Activated T-cell treated with anti-CD3 and anti-CD28 coated beads for 1 hour (primary cell): ENCODE data around the gene MCOLN3.
A peak's percentile ranks its signal among the peaks of the same experiment; 100 is the strongest.

Experiments used
- DNase-seq: peaks from one replicate; pipeline ENCODE4 v3.0.0-alpha.2; 2020; ENCODE audit warnings: low read depth

The MCOLN3 gene, protein sequence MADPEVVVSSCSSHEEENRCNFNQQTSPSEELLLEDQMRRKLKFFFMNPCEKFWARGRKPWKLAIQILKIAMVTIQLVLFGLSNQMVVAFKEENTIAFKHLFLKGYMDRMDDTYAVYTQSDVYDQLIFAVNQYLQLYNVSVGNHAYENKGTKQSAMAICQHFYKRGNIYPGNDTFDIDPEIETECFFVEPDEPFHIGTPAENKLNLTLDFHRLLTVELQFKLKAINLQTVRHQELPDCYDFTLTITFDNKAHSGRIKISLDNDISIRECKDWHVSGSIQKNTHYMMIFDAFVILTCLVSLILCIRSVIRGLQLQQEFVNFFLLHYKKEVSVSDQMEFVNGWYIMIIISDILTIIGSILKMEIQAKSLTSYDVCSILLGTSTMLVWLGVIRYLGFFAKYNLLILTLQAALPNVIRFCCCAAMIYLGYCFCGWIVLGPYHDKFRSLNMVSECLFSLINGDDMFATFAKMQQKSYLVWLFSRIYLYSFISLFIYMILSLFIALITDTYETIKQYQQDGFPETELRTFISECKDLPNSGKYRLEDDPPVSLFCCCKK

DNA sequence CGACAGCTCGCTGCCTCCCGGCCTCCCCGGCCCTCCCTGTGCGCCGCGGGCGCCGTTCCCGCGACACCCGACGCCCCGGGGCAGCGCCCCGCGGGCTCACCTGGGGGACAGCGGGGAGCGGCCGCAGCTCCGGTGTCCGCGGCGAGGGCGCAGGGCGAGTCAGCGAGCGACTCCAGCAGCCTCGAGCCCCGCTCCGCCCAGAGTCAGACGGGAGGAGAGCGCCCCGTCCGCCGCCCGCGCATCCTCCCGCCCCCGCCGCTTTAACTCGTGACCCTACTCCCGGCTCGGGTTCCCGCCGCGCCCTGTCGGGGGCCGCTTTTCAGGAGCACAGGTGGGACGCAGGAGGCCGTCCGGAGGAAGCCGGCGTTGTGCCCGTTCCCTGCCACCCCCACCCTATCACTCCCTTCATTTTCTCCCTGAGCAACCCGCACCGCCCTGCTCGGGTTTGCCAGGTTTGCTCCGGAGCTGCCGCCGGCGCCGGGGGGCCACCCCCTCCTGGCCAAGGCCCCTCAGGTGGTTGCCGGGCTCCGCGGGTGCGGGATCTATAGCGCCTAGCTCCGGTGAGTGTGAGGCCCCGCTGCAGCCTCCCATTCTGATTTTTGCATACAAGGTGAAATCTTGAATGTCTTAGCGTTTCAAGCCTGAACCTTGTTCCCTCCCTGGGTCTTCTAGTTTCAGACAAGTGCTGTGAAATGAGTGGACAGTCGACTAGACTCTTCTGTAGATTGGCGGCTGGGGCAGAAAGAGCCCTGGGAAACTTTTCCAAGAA lies at the start of gene MCOLN3:
Gene MCOLN3, minus strand, starts transcription at position 205 of the 769 bp plus-strand sequence. CDS start 3,140 bp downstream, outside the sequence.
- peak; percentile 37 for DNase-seq

DNA sequence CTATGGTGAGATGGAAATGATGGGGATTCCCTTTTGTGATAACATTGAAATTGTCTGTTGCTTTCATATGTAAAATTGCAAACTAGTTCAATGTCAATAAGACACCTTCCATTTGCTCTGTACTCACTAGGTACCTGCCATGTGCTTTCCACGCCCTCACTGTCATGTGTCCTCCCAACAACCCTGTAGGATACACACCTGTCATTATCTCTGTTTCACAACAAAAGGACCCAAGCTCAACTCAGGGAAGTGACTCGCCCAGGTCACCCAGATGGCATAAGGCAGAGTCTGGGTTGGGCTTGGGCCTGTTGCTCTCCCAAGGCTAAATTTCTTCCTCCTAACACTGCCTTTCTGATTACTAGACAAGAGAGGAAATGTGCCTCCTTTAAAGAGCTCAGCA lies 45.3 kb upstream of the MCOLN3 start:
- no peak for DNase-seq

DNA sequence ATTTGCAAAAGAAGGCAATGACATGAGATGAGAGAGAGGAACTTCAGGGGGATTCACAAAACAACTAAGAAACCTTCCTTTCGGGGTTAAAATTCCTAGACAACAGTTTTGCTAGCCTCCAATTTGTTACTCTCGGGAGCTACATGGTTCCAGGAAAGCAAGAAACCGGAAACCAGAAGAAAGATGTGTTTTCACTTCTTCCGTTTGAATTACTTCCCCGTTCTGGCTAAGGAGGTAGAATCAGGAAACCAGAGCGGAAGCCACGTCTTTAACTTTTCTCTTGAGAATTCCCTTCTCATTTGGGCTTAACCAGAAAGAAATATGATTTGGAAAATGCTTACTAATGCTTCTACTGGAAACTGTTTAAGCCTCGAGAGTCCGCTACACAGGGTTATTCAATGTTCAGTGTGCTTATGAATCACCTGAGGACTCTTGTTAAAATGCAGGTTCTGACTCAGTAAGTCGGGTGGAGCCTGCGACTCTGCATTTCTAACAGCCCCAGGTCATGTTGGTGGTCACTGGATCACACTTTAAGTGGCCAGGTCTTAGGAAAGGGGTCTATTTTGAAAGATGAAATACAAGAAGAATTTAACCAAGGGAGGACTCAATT lies 43.5 kb upstream of the MCOLN3 start:
- no peak for DNase-seq

DNA sequence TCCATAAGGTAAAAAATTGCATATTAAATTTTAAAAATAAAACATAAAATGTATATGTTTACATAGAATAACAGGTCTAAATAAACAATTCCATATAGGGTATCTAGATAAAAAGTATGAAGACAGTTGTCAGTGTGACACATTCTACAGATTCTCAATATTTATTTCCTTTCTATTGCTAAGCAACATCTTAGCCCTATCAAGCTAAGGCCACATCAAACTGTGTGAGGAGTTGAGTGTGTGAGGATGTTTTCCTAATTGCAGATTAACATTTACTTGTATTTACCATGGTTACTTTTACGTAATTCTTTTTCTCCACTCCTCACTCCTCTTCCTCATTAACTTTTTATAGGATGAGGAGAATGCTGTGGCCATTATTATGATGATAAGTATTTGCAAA lies 41.9 kb upstream of the MCOLN3 start:
- no peak for DNase-seq

DNA sequence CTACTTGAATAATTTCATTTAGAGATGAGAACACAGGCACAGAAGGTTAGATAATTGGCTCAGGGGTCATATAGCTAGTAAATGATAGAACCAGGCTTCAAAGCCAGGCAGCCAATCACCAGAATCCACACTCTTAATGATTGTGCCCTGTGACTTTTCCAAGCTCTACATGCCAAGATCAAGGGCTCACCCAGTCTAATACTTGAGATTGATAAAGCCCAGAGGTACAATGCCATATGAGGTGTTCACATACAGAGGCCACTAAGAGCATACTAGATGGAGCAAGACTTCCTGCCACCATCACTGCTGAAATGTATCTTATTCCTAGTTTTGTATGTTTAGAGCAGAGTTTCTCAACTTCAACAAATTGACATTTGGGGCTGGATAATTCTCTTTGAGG lies 40.9 kb upstream of the MCOLN3 start:
- DNase-seq, result no peak

DNA sequence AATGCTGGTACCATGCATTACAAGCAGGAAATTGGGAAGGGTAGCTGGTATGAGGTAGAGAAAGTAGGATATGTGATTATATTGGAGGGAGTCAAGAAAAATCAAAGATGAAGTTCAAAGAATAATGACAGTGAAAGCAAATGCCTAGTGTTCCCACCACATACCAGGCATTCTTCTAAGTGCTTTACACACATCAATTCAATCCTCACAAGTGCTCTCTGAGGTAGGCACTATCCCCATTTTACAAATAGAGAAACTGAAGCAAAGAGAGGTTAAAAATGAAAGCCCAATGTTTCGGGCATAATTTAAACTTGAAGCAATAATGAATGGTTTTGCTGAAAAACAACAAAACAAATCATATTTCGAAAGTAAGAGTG lies 40.1 kb upstream of the MCOLN3 start:
- DNase-seq, result no peak

DNA sequence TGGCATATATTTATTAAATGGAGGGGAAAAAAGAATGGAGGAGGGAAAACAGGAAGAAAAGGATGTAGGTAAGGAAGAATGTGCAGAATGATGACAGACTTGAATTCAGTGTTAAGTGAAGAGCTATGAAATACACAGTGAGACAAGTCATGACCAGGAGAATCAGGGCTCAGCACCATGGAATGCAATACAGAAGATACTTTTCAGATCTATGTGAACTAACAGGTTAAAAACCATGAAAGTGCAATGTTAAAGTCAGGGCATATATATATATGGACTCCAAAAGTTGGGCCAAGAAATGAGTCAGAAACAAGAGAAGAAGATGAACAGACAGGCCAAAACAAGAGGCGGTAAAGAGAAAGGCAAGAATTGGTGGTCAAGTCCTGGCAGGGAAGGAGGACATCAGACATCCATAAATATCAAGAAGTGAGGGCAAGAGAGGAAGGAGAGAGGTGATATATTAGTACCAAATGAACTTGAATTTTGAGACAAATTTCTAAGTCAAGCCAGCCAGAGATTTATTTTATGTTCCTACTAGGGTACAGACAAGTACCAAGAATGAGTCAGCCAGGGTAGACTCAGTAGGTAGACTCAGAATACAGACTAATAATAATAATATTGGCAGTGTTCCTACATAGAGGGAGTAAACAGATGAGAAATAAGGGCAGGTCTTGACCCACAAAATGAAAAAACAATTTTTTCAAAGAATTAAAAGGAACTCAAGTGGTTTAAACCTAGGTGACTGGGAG lies 39.5 kb upstream of the MCOLN3 start:
- no peak for DNase-seq

DNA sequence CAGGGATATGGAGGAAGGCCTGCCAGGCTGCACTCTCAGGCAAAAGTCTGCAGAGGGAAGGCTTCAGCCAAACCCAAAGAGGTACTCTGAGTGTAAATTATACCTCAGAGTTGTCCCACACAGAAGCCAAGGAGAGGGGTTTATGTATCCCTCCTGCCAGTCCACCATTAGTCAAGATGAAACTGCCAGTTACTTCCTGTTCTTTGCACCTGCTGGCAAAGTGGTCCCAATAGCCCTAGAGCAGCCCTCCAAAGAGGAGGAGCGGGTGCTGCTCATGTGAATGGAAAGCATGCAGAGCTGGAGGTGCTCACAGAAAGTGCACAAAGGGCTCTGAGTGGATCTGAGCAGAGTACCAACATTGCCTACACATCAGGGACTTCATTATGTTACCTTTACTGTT lies 37.1 kb upstream of the MCOLN3 start:
- DNase-seq, result no peak

DNA sequence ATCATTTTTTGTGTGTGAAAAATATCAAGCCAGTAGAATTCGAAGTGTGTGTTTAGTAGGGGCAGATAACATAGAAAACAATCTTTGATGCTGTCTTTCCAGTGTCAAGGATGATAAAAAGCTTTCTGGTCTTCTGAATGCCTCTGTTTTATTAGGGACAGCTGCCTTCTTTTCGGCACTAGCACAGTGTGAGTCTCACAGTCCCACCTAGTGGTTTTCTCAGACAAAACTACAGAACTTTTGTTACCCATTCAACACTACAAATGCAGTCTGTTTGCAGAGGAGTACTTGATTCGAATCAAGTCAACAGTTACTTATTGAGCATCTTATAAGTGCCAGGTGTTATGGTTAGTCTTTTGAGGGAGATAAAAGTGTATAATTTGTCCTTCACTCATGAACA lies 30.6 kb upstream of the MCOLN3 start:
- no peak for DNase-seq

DNA sequence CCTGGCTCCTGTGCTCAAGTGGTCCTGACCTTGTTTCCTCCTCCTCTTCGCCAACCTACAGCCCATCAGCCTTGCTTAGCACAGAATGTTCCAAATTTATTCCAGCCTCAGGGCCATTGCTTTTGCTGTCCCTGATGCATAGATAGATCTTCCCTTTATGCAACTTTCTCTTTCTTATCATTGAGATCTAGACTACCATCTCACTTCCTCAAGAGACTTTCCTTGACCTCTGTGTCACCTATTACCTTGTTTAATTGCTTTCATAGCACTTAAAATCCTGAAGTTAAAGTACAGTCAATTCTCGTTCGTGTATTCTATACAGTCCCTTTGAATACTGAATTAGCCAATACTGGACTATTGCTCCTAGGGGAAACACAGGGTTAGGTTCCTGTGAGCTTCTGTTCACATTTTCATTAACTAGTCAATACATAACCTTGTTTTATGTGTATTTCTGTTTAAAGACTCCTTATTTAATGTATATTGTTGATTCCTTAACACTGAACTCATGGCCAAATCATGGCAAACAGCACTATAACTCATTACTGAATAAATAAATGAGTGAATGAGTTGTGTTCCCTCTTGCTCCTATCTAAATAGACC lies 26.2 kb upstream of the MCOLN3 start:
- DNase-seq, result no peak

DNA sequence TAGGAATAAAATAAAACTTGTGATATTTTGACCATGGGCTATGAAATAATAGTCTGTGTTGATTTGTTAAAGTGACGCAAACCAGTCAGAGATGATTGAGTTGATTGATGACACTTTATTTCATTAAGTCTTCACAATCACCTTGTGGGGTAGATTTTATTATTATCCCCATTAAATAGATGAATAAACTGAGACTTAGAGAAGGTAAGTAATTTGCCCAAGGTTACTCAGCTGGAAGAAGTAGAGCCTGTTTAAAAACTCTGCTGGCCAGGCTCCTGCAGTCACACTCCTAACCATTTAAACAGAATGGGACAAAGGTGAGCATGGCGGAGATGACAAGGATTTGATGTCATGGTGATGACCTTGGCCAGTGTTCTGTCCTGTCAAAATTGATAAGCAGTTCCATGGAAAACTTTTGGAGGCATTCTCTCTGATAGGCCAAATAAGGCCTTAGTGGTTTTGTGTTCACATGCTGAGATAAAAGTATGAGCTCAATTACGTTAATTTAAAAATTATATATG lies 22.7 kb upstream of the MCOLN3 start:
- DNase-seq, result no peak

DNA sequence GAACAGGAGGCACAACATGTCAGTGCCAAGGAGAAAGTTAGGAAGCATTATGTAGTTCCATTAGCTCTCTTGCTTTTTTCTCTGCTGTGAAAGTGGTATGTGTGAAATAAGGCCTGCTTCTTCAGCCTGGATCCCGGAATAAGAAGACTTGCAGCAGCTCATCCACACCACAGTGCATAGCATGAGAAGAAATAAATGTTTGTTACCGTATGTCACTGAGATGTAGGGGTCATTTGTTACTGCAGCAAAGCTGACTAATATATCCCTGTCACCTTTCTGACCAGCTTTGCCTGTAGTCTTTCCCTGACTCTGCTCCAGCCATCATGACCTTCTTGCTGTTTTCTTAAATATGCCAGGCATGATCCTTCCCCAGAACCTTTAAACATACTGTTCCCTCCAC lies 20.5 kb upstream of the MCOLN3 start:
- no peak for DNase-seq

DNA sequence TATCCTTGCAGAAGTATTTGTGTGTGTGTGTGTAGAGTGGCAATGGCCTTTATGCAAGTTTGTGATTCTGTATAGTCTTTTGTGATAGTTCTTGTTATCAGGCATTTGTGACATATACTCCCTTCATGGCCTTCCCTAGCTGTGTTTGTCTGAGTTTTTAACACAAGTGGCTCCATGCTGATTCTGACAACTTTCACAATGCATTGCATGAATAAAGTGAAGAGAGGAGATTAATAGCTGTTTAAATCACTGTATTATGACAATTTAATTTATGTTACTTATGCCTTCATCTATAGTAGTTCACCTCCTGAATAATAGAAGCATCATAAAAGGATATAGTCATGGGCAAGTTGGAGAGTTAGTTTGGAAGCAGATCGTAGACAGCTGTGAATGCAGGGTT lies 17.2 kb upstream of the MCOLN3 start:
- DNase-seq, result no peak

DNA sequence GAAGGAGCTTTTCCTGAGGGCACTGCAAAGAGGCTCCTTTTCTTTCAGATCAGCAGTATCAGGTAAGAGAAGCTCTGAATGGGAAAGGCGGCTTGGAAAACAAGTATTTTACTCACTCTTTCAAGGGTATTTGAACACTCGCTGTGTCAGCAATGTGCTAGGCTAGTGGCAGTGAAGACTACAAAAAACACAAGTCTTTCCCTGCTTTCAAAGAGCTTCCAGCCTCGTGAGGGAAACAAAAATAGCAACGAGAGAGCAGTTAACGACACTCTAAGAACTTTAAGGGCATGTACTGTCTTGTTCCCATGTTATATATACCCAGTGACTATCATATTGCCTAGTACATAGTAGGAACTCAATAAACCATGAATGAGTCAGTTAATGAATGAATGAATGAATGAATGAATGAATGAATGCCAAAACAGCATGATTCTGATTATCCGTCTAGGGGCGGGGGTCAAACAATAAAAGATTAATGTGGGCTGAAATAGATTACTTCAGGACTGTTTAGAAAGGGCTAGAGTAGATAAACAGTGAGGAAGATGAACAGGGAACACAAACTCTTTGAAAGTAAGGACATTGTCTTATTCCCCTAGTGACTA lies 14.2 kb upstream of the MCOLN3 start:
- no peak for DNase-seq

DNA sequence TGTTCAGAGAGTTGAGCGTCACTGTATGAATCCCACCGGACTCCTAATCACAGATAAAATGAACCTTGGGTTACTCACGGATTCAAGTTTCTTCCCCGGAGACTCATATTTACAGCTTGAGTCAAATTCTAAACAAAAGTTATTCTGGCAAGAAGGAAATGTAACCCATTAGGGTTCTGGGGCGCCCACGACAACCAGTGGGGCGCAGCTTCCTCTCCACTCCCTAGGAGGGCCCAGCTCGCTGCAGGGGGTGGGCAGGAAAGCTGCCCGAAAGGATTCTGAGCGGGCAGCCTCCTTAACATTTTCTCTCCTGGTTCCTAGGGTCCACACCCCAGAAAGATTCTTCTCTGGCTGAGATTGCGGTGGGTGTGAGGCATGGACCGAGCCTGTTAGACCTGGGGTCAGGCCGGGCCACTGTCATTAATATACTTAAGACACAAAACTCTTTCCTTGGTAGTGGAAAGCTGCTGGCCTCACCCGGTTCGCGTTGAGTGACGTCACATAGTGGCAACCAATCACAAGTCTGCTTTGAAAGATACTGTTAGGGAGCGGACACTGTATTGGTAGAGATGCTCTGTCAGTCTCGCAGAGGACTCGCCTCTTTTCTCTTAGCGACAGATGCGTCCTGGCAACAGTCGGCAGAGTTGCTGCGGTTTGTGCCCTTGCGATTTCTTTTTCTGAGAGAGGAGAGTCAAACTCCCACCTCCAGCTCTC lies 13.6 kb upstream of the MCOLN3 start:
- DNase-seq, result peak; percentile 68

DNA sequence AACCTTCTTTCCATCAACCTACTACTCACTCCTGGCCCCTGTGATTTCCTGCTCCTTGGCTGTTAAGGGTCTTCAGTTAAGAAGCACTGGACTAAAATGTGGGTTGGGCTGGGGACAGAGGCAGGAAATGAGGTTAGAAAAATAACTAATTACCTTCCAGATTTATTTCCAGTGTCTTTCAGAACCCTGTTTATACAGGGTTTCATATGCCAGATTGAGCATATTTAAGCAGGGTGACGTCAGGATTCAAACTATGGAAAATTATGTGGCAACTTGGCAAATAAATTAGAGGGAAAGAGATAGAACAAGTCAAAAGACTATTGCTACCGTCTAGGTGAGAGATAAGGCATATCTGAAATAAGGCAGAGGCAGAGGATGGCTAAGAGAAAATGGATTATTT lies 11.7 kb upstream of the MCOLN3 start:
- DNase-seq, result no peak

DNA sequence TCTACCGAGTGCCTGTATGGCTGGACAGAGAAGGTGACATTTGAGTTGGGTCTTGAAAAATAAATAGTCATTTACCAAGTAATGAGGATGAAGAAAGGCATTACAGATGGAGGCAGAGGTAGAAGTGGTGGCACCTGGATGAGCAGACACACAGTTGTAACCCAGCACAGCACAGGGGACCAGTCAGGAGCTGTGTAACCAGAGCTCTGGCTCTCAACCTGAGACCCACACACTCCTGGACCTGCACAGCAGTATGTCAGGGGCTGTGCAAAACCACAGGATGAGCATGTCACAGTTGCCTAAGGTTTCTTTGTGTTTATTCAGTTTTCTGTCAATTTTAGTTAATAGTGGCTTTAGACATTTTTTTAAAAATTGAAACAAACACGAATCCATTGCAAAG lies 11.3 kb upstream of the MCOLN3 start:
- DNase-seq, result no peak

DNA sequence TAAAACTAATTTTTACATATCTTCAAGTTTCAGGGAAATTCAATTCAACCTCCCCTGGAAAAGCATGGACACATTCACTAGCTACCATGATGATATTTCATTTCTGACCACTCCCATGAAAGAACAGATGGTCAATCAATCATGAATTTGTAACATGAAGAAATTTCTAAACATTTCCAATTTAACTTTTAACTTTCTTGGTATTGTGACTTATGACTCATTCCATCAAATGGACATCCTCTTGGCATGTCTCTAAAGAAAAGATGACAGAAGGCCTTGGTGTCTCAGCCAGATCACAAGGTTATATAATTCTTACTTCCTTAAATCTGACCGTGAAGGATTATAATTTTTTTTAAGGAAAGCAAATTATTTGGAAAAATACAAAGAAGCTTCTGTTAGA lies 10.5 kb upstream of the MCOLN3 start:
- no peak for DNase-seq

DNA sequence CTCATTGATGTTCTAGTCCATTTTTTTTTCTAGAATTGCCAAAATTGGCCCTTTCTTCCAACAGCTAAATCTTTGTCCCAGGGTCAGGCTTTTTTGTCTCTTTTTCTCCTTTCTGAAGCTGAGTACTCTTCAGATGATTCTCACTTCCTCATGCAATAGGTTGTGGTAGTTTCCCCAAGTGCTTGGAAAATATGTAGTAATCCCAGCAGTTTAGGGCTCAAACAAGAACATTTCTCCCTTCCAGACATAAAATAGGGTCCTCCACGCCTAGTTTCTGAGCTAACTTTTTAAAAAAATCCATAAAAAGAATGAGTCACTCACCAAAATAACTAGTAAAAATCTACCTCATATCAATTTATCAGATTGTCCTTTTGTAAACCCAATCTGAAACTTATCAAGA lies 10.0 kb upstream of the MCOLN3 start:
- DNase-seq, result no peak

DNA sequence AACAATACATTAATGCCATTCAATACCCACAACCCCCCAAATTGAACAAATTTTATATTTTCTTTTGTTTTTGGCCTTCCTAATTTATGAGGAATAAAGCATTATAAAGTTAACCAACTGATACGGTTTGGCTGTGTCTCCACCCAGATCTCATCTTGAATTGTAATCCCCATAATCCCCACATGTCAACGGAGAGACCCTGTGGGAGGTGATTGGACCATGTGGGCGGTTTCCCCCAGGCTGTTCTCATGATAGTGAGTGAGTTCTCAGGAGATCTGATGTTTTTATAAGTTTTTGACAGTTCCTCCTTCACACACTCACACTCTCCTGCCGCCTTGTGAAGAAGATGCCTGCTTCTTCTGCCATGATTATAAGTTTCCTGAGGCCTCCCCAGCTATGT lies 6.4 kb upstream of the MCOLN3 start:
- DNase-seq, result no peak
